Uterine smooth muscle cell (primary cell): ENCODE measurements around the gene NDC80. TPM values are rescaled to one million over a fixed set of nuclear protein-coding genes. Genes with fewer than 3 reads are reported as not detected.

Experiments
- total RNA-seq: library from RNA; depleted of rRNA; stranded (reverse); fragments of >200 nt; gene quantifications from 2 replicates; pipeline ENCODE4 v1.2.3, GENCODE V29; 2014

NDC80 gene
- 17.2 and 64.5 TPM in 2 replicates for total RNA-seq

DNA sequence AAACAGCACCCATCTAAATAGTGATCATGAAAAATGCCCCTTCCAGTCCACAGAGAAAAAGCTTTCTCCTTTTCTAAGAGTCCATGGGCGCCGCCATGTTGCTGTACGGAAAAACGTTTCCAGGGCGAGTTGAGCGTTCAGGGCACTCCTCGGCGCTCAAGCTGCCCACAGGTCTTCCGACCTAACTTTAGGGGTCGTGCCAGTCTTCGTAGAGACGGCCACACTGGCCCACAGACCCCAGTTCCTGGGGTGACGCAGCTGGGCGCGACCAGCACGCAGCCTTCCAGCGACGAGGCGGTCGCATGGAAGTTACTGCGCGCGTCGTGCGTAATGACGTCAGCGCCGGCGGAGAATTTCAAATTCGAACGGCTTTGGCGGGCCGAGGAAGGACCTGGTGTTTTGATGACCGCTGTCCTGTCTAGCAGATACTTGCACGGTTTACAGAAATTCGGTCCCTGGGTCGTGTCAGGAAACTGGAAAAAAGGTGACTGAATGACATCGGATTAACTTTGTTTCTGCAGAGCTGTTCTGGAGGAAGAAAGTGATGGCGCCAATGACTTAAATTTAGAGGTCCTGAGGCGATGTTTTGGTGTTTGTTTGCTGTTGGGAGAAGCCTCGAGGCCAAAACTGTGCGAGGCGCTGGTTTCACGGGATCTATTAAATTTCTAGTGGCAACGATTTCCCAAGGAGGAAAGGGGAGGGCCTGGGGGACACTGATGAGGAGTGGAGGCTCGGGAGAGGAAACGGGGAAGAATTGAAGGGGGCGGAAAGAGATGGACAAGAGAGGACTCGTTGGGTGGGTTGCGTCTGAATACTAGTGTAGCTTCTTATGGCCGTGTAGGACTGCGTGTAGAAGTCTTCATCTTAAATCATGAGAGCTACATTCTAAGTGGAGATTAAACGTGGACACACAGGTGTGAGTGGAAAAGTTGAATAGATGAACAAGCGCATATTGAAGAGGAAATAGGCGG is at the start of gene NDC80, which contains the start of gene METTL4:
Gene NDC80, plus strand, starts transcription at position 358 of the 971 bp plus-strand sequence. CDS start 1,429 bp downstream, outside the sequence.
Gene METTL4, minus strand, starts transcription at position 306 of the 971 bp plus-strand sequence. CDS start 4,289 bp downstream, outside the sequence.

DNA sequence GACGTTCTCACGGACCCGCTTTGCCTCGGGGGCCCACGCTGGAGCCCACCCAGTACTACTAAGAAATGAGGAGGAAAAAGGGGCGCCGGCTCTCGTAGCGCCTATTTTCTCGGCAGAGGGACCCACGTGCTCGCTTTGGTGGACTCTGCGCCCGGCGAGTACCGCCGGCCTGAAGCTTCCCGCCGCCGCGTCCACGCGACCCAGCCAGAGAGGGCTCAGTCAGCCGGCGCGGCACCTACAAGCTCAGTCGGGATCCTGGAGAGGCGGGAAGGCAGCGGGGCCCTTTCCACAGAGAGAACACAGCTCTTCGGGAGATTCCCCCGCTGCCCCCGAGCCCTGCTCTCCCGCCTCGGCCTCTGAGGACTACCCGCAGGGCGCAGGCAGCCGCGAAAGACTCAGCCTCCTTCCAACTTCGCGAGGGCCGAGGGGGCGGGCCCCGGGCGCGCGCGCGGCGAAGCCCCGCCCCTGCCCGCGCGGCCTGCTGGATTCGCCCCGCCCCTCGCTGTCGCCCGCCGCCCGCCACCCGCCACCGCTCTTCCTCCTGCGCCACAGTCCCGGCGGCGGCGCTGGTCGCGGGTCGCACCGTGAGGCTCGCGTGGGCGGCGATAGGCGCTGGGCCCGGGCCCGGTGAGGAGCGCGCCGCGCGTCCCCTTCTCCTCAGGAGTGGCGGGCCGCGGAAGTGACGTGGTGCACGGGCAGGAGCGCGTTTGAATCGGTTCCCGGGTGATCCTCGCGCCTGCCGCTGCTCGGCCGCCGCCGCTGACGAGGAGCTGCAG is 84.0 kb downstream of the NDC80 start, which contains the start of gene SMCHD1:
Gene SMCHD1, plus strand, starts transcription at position 549 of the 776 bp plus-strand sequence. CDS start 350 bp downstream, outside the sequence.

Other genes with a start within 250 kb of the NDC80 start
- 10.7 and 11.8 TPM in 2 replicates for gene METTL4, start 52 bp upstream of the NDC80 start, total RNA-seq
- 96.5 and 104 TPM in 2 replicates for gene SMCHD1, start 84.2 kb downstream of the NDC80 start, total RNA-seq